Fibroblast of peridontal ligament (primary cell): Measurements from ENCODE around the gene PATJ.
"Not testable (repeated sequence)": the region's sequence is repeated elsewhere in the genome, so short reads cannot be mapped to it uniquely, and the experiment has no call there.

Experiments
- DNase-seq: peaks from one replicate; pipeline ENCODE4 v3.0.0-alpha.2; 2010; ENCODE audit errors: extremely low read depth

PATJ gene

GRCh38 chr1:62176597-62177312, 434.5 kb downstream of the PATJ start:
- DNase-seq, result no peak

DNA sequence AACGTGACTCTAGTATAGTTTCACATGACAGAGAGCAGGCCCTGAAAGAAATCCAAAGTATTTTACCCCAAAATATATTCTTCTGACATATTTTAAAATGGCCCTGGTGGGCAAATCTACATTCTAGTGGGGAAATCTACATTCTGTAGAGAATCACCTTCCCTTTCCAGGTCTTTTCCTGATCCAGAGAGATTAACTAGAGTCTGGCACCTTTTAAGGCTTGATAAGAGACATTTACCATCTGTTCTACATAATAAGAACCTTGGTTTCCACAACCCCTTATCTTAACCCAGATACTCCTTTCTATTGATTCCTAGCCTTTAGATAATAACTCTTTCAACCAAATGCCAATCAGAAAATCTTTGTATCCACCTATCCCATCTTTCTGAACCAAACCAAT, 435.3 kb downstream of the PATJ start:
- no peak for DNase-seq

- DNase-seq, result no peak
These were observed 436.1 kb downstream of the PATJ start for GRCh38 chr1:62178372-62178771.

GRCh38 chr1:62180054-62180453, 437.8 kb downstream of the PATJ start:
- DNase-seq, result not testable (repeated sequence)

DNA sequence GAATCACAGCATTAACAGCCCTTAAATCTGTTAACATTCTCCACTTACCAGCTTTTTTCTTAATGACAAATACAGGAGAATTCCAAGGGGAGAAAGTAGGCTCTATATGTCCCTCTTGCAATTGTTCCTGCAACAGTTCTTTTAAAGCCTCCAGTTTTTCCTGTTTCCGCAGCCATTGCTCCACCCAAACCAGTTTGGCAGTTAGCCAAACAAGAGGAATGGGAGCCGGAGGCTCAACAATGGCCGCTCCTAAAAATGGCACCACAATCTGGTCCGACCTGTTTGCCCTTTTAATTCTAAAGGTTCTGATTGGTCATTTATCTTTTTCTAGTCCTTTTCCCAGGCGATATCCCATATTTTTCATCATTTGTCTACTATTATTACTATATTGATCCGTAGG, 438.4 kb downstream of the PATJ start:
- no peak for DNase-seq

GRCh38 chr1:62181532-62181931, 439.3 kb downstream of the PATJ start:
- no peak for DNase-seq

GRCh38 chr1:62182157-62182556, 439.9 kb downstream of the PATJ start:
- not testable (repeated sequence) for DNase-seq

DNA sequence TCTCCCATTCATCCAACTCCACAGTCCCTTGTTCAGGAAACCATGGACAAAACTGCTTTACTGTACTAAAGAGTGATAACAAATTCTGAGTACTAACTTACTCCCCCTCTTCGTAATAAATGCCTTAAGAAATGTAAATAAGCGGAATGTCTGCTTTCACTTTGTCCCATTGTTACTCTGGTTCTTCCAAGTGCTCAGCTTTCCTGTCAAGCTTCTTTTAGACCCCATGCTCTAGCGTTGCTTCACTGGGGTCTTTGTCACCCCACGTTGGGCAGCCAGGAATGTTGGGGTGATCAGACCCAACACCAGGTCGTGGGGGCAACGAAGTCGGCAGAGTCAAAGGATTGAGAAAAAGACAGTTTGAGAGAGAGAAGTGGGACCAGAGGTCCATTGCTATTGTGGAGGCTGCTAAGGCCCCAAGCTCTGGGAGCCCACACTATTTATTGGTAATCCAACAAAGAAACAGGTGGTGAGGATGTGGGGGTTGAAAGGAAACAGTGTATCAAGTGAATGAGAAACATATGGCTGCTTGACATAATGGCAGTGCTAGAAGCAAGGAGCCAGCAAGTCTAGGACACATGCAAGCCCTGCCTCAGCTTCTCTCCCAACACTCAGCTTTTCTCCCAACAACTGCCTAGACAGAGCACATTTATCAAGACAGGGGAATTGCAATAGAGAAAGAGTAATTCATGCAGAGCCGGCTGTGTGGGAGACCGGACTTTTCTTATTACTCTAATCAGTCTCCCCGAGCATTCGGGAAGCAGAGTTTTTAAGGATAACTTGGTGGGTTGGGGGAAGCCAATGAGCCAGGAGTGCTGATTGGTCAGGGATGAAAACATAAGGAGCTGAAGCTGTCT, 441.1 kb downstream of the PATJ start:
- DNase-seq, result not testable (repeated sequence)

DNA sequence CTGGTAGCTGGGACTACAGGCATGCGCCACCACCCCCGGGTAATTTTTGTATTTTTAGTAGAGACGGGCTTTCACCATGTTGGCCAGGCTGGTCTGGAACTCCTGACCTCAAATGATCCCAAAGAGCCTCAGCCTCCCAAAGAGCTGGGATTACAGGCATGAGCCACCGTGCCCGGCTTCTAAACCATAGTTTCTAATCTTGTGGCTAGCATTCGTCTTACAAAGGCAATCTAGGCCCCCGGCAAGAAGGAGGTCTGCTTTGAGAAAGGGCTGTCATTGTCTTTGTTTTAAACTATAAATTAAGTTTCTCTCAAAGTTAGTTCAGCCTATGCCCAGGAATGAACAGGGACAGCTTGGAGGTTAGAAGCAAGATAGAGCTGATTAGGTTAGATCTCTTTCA, 442.1 kb downstream of the PATJ start:
- DNase-seq, result no peak

GRCh38 chr1:62185233-62185632, 443.0 kb downstream of the PATJ start:
- not testable (repeated sequence) for DNase-seq

DNA sequence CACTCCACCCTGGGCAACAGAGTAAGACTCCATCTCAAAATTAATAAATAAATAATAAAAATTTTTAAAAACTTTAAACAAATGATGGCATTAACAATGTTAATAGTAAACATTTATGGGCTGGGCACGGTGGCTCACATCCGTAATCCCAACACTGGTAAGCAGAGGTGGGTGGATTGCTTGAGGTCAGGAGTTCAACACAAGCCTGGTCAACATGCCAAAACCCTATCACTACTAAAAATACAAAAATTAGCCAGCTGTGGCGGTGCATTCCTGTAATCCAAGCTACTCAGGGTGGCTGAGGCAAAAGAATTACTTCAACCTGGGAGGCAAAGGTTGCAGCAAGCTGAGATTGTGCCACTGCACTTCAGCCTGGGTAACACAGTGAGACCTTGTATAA, 443.4 kb downstream of the PATJ start:
- DNase-seq, result no peak

DNA sequence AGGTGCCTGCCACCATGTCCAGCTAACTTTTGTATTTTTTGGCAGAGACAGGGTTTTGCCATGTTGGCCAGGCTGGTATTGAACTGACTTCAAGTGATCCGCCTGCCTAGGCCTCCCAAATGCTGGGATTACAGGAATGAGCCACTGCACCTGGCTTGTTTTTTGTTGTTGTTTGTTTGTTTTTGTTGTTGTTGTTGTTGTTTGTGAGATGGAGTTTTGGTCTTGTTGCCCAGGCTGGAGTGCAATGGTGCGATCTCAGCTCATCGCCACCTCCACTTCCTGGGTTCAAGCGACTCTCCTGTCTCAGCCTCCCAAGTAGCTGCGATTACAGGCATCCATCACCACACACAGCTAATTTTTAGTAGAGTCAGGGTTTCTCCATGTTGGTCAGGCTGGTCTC, 445.3 kb downstream of the PATJ start:
- no peak for DNase-seq

DNA sequence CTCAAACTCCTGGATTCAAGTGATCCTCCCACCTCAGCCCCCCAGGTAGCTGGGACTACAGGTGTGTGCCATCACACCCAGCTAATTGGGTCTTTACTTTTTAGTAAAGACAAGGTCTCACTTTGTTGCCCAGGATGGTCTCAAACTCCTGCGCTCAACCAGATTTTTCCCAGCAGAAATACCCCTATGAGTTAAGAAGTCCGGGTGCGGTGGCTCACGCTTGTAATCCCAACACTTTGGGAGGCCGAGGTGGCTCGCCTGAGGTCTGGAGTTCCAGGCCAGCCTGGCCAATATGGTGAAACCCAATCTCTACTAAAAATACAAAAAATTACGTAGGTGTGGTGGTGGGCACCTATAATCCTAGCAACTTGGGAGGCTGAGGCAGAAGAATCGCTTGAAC, 445.8 kb downstream of the PATJ start:
- DNase-seq, result no peak

GRCh38 chr1:62194651-62195544, 452.6 kb downstream of the PATJ start, which contains the start of gene L1TD1:
TSS of gene L1TD1 (plus strand) at chr1:62194849. CDS start at chr1:62206629, 11,780 bp downstream.
- no peak for DNase-seq

DNA sequence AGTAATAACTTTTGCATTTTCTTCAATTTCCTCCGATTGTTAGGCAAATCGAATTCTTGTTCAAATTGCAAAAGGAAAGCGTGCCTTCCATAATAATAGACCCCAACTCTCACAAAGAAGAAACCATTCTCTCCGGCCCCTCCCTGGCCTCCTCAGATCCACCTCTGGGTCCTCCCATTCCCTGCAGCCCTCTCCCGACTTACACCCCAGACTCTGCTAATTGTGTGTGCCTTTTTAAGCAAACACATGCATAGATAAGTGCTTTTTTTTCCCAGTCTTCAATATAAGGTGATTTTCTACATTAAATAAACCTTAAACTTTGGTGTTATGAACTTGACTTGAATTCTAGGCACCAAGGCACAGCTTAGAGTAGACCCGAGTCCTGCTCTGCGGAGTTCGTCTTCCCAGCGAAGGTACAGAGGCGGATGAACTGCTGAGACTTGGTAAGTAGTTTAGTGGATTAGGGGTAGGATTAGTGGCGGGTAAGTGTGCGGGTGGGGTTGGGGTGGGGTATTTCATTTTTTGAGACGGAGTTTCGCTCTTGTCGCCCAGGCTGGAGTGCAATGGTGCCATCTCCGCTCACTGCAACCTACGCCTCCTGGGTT, 453.9 kb downstream of the PATJ start:
- no peak for DNase-seq

DNA sequence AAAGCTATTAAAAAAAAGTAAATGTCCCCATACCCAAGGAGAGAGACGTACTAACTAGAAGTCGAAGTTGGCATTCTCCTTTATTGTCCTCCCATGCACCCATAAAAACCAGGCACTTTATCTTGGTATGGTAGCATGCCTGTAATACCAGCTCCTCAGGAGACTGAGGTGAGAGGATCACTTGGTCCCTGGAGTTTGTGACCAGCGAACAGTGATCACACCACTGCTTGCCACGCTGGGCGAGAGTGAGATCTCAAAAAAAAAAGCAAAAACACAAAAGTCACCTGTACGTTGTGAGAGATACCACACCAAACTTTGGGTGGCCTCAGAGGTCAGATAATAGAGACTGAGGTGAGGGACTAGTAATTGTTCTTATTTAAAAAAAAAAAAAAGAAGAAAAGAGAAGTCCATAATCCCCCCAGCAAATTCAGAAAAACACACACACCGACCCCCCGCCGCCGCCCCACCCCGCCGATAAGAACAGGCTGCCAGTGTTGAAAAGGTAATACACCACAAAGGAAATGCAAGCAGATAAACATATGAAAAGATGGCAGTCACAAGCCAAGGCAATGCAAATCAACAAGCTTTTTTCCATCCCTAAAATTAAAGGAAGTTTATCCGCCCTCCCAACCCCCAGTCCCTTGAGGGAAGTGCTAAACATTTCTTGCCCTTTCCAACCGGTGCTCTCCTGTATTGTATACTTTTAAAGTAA, 455.9 kb downstream of the PATJ start:
- DNase-seq, result no peak

- no peak for DNase-seq
These were observed 456.5 kb downstream of the PATJ start for GRCh38 chr1:62198781-62199125.

DNA sequence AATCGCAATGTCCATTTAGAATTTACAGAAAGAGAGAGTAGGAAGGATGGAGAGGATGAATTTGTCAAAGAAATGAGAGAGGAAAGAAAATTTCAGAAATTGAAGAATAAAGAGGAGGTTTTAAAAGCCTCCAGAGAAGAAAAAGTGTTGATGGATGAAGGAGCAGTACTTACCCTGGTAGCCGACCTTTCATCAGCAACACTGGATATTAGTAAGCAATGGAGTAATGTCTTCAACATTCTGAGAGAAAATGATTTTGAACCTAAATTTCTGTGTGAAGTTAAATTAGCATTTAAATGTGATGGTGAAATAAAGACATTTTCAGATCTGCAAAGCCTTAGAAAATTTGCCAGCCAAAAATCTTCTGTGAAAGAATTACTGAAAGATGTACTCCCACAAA, 464.9 kb downstream of the PATJ start:
- DNase-seq, result no peak

- no peak for DNase-seq
These were observed 465.8 kb downstream of the PATJ start for GRCh38 chr1:62208087-62208486.

DNA sequence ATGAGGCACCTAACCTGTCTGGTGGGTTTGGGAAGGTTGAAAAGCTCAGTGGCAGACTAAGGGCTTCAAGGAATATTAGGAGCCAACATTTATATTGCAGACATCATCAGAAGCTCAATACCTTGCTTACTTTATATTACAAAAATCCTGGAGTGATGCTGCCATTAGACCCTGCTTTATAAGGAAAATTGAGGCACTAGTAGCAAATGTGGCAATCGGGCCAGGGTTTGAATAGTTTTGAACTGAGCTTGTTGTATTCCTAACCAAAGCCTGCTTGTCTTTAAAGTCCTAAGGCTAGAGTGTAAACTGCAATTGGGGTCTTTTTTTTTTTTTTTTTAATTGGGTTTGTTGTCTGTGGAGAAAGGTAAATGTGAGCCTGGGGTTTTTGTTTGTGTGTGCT, 466.7 kb downstream of the PATJ start:
- DNase-seq, result no peak

DNA sequence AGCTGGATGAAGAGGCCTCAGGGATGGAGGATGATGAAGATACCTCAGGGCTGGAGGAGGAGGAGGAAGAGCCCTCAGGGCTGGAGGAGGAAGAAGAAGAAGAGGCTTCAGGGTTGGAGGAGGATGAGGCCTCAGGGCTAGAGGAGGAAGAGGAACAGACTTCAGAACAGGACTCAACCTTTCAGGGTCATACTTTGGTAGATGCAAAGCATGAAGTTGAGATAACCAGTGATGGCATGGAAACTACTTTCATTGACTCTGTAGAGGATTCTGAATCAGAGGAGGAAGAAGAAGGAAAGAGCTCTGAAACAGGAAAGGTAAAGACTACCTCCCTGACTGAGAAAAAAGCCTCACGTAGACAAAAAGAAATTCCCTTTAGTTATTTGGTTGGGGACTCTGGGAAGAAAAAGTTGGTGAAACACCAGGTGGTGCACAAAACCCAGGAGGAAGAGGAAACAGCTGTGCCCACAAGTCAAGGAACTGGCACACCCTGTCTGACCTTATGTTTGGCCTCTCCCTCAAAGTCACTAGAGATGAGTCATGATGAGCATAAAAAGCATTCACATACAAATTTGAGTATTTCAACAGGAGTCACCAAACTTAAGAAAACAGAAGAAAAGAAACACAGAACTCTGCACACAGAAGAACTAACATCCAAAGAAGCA, 467.8 kb downstream of the PATJ start:
- no peak for DNase-seq
